Keratinocyte (primary cell): Measurements from ENCODE around the gene FRMD6. TPM values are rescaled to one million over a fixed set of nuclear protein-coding genes. Genes with fewer than 3 reads are reported as not detected.
"Not testable (repeated sequence)": the region's sequence is repeated elsewhere in the genome, so short reads cannot be mapped to it uniquely, and the experiment has no call there.

Source experiments
- DNase-seq: peaks from one replicate; pipeline ENCODE4 v3.0.0-alpha.2; 2011; ENCODE audit warnings: low read depth, missing footprints, low spot score
- FAIRE-seq: peaks from 2 replicates; lab custom pipeline; 2011; peaks lifted over from hg19 to GRCh38; lab: Jason Lieb, UNC
- H2AFZ ChIP-seq: 2 replicates; pipeline ENCODE4 v1.6.0; 2012; ENCODE audit warnings: low read length, control low read depth, inconsistent platforms; ENCODE audit not compliant: control insufficient read depth
- H3K27ac ChIP-seq: 2 replicates; pipeline ENCODE4 v1.5.1; 2011; ENCODE audit warnings: low read length; ENCODE audit not compliant: control insufficient read depth, insufficient read depth
- H3K27me3 ChIP-seq: 3 replicates; pipeline ENCODE4 v1.6.0; 2011; ENCODE audit warnings: low read length; ENCODE audit not compliant: control insufficient read depth, insufficient read depth; ENCODE audit errors: extremely low read depth
- H3K36me3 ChIP-seq, 2 experiments: 2 replicates in 1 of 2; 3 replicates in 1 of 2; pipeline ENCODE4 v1.5.1; 2011; ENCODE audit warnings: low read length in 2 of 2, mild to moderate bottlenecking in 1 of 2; ENCODE audit not compliant: control insufficient read depth in 2 of 2, insufficient read depth in 2 of 2; ENCODE audit errors: extremely low read depth in 1 of 2
- H3K4me1 ChIP-seq: 3 replicates; pipeline ENCODE4 v1.5.1; 2011; ENCODE audit warnings: low read length; ENCODE audit not compliant: control insufficient read depth, insufficient read depth; ENCODE audit errors: extremely low read depth
- H3K4me2 ChIP-seq: 3 replicates; pipeline ENCODE4 v1.6.0; 2011; ENCODE audit warnings: low read depth, low read length; ENCODE audit not compliant: control insufficient read depth, insufficient read depth; ENCODE audit errors: extremely low read depth
- H3K4me3 ChIP-seq, 3 experiments: fragments of 200-600 bp in 1 of 3; sonication (generic) in 1 of 3; 2 replicates in 2 of 3; 3 replicates in 1 of 3; pipeline ENCODE4 v1.5.1; 2011 to 2016; ENCODE audit warnings: low read length in 3 of 3, mild to moderate bottlenecking in 3 of 3, control low read depth in 2 of 3, inconsistent platforms in 1 of 3, low read depth in 1 of 3, mixed read lengths in 1 of 3, mixed run types in 1 of 3, moderate library complexity in 1 of 3; ENCODE audit not compliant: control insufficient read depth in 2 of 3, insufficient read depth in 2 of 3; ENCODE audit errors: extremely low read depth in 1 of 3
- H3K79me2 ChIP-seq: 2 replicates; pipeline ENCODE4 v1.6.0; 2012; ENCODE audit warnings: low read length; ENCODE audit not compliant: control insufficient read depth, insufficient read depth
- H3K9ac ChIP-seq: 3 replicates; pipeline ENCODE4 v1.6.0; 2011; ENCODE audit warnings: low read length; ENCODE audit not compliant: control insufficient read depth, insufficient read depth; ENCODE audit errors: extremely low read depth
- H3K9me1 ChIP-seq: 3 replicates; pipeline ENCODE4 v1.6.0; 2011; ENCODE audit warnings: low read length; ENCODE audit not compliant: control insufficient read depth, insufficient read depth; ENCODE audit errors: extremely low read depth
- H3K9me3 ChIP-seq: 2 replicates; pipeline ENCODE4 v1.5.1; 2012; ENCODE audit warnings: low read depth, low read length; ENCODE audit not compliant: control insufficient read depth
- H4K20me1 ChIP-seq: 3 replicates; pipeline ENCODE4 v1.6.0; 2011; ENCODE audit warnings: low read length; ENCODE audit not compliant: control insufficient read depth, insufficient read depth; ENCODE audit errors: extremely low read depth
- CTCF ChIP-seq, 3 experiments: IDR thresholded peaks in 1 of 3; conservative IDR thresholded peaks in 1 of 3; optimal IDR thresholded peaks in 1 of 3; 2 replicates in 2 of 3; 3 replicates in 1 of 3; pipeline versions ENCODE3 to v1.5.1; 2011; ENCODE audit warnings: low read length in 3 of 3, mild to moderate bottlenecking in 3 of 3, moderate library complexity in 2 of 3, control low read depth in 1 of 3, inconsistent platforms in 1 of 3; ENCODE audit not compliant: insufficient read depth in 2 of 3; ENCODE audit errors: extremely low read depth in 1 of 3
- EZH2 ChIP-seq: IDR thresholded peaks from one replicate; pipeline ENCODE4 v1.6.1; 2012; ENCODE audit warnings: inconsistent platforms, mild to moderate bottlenecking, low read length, moderate library complexity
- dilution Hi-C: fragments of 300-500 bp; cut with MboI; formaldehyde crosslinking; loops from one replicate; pipeline ENCODE4 v1.7.0; 2020; ENCODE audit warnings: low sequenced_read_pairs; ENCODE audit not compliant: extremely low pct_ligation_motif_present
- polyA plus RNA-seq, 5 experiments: library from polyadenylated mRNA; depleted of rRNA in 3 of 5; stranded (reverse) in 3 of 5; stranded (forward) in 1 of 5; unstranded in 1 of 5; fragments of >200 nt; gene quantifications; 1 replicate in 1 of 5; 2 replicates in 3 of 5; 3 replicates in 1 of 5; pipeline versions ENCODE4 v1.2.1 to v1.2.3, GENCODE V29; 2011 to 2012; ENCODE audit warnings: missing spikeins in 2 of 5, low read depth in 1 of 5, low replicate concordance in 1 of 5

FRMD6 gene
- polyA plus RNA-seq, 1 donor (not counting 4 experiments of a cell fraction or from before 2014, with no cell fraction given), result 120 TPM

GRCh38 chr14:51766586-51766985 is 114.9 kb downstream of the FRMD6 start:
- dilution Hi-C loops, H3K4me2 ChIP-seq, H3K9me3 ChIP-seq, H2AFZ ChIP-seq, H3K27ac ChIP-seq, H3K4me1 ChIP-seq, DNase-seq, H3K27me3 ChIP-seq, H3K9me1 ChIP-seq, FAIRE-seq, H3K36me3 ChIP-seq, H3K4me3 ChIP-seq, H3K79me2 ChIP-seq, H3K9ac ChIP-seq, H4K20me1 ChIP-seq: not testable (repeated sequence)

- H3K4me2 ChIP-seq, dilution Hi-C loops, H2AFZ ChIP-seq, H3K9ac ChIP-seq, H4K20me1 ChIP-seq, H3K27me3 ChIP-seq, H3K4me1 ChIP-seq, H3K9me1 ChIP-seq, H3K36me3 ChIP-seq, FAIRE-seq, H3K27ac ChIP-seq, DNase-seq, H3K4me3 ChIP-seq, H3K79me2 ChIP-seq, H3K9me3 ChIP-seq: not testable (repeated sequence)
Measured at GRCh38 chr14:51769261-51769660, 117.6 kb downstream of the FRMD6 start.

- Histone ChIP-seq H3K4me2 (no peak overlapping the region), H3K79me2 (no peaks in the 10 kb centered on the region), H4K20me1 (no peaks in the 10 kb centered on the region), H3K36me3 (no peaks in the 10 kb centered on the region), H3K9me1 (no peaks in the 10 kb centered on the region), H3K4me1 (no peaks in the 10 kb centered on the region), H3K4me3 (no peak overlapping the region), H3K9ac (no peak overlapping the region), H2AFZ (no peak overlapping the region), H3K27ac (no peak overlapping the region), H3K9me3 (no peaks in the 10 kb centered on the region), H3K27me3 (no peaks in the 10 kb centered on the region)
- dilution Hi-C loops, result no loop called here
- DNase-seq (no peak), FAIRE-seq (no peak)
- no peak for TF ChIP-seq CTCF (optimal IDR thresholded peaks at IDR 0.05 in 1 of 3, IDR thresholded peaks at IDR 0.05 in 1 of 3, conservative IDR thresholded peaks at IDR 0.05 in 1 of 3; ENCODE audit: extremely low read depth in 1 of 3, insufficient read depth in 2 of 3, low read length in 3 of 3)
- no peak for TF ChIP-seq EZH2
Measured at GRCh38 chr14:51774209-51774608, 122.5 kb downstream of the FRMD6 start.
